22Rv1 (cell line): ENCODE data around the gene SLC35F1.

Experiments used
- H3K27ac ChIP-seq: fragments of 450-650 bp; 2 replicates; pipeline ENCODE4 v1.5.1; 2017
- ZFX ChIP-seq: fragments of 450-650 bp; IDR thresholded peaks from 2 replicates; pipeline ENCODE4 v1.6.1; 2017; ENCODE audit warnings: antibody characterized with exemption, borderline replicate concordance
- TF ChIP-seq, protein P1 (sequence below): fragments of 450-650 bp; IDR thresholded peaks from 2 replicates; pipeline ENCODE4 v1.5.1; 2017; ENCODE audit warnings: mild to moderate bottlenecking

Gene SLC35F1

DNA sequence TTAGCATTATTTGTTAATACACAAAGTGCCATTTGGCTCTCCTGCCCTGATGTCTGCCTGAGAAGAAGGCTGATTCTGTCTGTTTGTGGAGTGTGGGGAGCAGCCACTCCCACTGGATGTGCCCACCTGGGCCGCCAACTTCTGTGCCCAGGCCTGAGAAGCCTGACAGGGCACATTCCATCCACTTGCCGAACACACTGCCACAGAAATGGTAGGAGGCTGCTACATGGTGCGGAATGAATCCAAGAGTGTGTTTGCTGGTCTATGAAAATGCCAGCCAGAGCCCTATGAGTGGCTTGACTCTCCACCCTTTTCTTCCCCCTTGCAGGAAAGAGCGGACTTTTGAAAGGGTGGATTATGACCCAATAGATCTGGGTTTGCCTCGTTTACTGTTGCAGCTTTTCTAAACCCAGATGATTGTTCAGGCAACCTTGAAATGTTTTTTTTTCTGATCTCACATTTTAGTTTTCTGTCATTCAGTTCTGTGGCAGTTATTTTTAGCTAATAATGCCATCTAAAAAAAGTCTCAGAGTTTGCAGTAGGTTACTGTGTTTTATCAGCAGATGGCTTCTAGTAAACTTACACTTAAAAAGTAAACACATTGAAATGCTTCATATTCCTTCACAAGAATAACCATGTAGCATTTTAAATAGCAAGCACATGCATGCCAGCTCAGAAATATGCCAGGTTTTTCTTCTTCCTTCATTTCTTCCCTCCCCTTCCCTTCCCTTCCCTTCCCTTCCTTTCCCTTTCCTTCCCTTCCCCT, 196.5 kb downstream of the SLC35F1 start:
- H3K27ac ChIP-seq, result no peak overlapping the region
- TF ChIP-seq, protein P1, sequence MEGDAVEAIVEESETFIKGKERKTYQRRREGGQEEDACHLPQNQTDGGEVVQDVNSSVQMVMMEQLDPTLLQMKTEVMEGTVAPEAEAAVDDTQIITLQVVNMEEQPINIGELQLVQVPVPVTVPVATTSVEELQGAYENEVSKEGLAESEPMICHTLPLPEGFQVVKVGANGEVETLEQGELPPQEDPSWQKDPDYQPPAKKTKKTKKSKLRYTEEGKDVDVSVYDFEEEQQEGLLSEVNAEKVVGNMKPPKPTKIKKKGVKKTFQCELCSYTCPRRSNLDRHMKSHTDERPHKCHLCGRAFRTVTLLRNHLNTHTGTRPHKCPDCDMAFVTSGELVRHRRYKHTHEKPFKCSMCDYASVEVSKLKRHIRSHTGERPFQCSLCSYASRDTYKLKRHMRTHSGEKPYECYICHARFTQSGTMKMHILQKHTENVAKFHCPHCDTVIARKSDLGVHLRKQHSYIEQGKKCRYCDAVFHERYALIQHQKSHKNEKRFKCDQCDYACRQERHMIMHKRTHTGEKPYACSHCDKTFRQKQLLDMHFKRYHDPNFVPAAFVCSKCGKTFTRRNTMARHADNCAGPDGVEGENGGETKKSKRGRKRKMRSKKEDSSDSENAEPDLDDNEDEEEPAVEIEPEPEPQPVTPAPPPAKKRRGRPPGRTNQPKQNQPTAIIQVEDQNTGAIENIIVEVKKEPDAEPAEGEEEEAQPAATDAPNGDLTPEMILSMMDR, result no peak
- no peak for TF ChIP-seq ZFX

DNA sequence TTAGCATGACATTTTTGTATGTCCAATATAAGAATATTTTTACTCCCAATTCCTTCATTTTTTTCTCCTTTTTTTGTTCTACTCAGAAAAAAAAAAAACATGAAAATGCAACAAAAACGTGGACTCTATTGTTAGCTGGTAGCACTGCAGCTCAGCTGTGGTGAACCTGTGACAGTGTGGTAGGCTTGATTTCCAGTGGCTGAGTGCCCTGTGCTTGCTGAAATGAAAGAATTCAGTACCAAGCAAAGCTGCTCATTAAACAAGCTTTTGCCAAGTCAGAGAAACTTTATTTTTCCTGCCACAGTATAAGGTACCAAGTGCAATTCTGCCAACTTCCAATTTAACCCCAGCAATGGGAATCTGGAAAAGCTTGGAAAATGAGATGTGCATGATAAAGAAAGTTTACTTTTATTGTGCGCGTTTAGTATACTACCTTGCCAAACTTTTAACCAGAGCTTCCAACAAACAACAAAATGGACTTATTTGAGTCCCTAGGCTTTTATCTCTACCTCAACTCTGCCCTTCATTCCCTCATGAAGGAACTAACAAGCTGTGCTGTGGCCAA, 215.2 kb downstream of the SLC35F1 start:
- TF ChIP-seq ZFX, result no peak
- TF ChIP-seq, protein P1, result no peak
- no peak overlapping the region for H3K27ac ChIP-seq

DNA sequence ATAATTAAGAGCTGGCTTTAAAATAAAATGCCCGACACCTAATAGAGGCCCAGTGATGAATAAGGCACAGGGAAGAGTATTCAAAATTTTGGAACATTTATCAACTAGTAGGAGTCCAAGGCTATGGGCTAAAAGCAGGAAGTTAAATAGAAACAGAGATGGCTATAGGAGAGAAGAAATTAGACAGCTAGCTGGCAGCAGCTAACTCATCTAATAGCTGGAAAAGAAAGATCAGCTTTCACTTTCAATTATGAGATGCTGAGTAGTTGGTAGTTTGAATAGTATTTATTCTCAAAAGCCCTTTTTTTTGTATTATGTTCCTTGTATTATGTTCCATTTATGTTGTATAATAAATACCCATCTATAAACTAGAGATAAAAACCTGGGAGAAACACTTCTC, 215.7 kb downstream of the SLC35F1 start:
- no peak overlapping the region for H3K27ac ChIP-seq
- TF ChIP-seq, protein P1, result no peak
- no peak for TF ChIP-seq ZFX

DNA sequence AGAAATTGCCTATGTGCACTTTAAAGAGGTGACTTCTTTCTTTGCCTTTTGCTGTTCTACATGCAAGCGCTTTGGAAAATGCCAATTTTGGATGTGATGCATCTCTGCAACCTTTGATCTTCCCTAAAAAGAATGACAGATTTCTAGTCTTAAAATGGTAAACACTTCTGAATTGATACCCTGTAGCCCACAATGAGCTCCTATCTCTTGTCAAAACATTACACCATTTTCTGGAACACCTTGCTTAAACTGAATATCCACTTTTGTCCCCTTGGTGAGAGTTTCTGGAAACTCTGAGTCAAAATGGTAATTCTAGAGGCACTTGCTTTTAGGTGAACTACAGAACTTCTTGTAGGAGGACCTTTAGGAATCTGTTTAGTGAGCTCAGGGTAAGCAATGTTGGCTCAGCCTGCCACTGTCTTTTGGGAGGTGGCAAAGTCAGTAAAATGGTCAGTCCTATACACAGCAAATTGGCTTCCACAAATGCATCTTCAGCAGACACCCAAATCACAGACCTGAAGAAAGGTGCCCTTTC, 216.5 kb downstream of the SLC35F1 start:
- TF ChIP-seq, protein P1, result no peak
- no peak for TF ChIP-seq ZFX
- no peak overlapping the region for H3K27ac ChIP-seq

DNA sequence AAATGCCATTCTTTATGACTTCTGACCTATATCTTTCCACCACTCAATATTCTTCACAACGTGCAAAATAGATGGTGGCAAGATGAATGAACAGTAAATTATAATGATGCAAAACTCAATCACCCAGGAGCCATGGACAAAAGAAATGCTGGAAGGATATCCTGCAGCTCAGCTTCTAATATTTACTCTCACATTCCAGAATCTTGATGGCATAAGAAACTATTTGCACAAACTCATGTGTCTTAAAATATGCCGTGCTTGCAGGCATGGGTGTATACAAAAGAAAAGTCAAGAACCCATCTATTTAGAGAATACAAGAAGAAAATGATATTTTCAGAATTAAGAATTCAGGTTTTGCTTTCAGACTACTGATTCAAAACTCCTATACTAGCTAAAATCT, 217.8 kb downstream of the SLC35F1 start:
- TF ChIP-seq ZFX, result no peak
- TF ChIP-seq, protein P1, result no peak
- no peak overlapping the region for H3K27ac ChIP-seq

DNA sequence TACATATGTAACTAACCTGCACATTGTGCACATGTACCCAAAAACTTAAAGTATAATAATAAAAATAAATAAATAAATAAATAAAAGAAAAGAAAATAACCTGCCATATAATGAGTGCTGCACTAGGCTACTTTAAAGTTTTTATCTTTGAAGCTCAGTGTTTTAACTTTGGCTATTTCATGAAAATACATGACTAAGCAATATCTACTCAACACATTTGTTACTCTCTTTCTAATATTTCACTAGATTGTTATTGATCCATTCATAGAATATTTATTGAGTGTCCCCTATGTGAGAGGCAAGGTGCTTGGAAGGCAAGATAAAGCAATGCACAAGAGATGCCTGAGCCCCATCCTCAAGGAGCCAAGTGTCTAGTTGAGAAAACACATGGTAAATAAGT, 221.7 kb downstream of the SLC35F1 start:
- TF ChIP-seq, protein P1, result no peak
- no peak for TF ChIP-seq ZFX
- no peak overlapping the region for H3K27ac ChIP-seq

DNA sequence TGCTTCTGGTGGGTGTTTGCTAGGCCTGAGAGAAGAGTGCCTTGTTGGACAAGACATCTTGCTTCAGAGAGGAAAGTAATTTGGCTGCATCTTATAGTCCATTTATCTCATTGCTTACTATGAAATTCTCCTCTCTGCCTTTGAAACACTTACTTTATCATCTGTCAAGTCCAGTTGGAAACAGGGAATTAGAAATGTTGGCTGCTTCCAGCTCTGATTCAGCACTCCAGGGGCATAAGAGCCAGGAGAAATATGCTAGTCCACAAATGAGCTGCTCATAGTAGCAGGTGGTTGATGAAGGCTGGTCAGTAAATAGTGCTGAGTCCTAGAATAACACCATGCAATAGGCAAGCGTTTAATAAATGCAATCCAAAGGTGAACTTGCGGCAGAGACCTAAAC, 227.1 kb downstream of the SLC35F1 start:
- no peak for TF ChIP-seq ZFX
- TF ChIP-seq, protein P1, result no peak
- H3K27ac ChIP-seq, result no peak overlapping the region
